ENCODE data around the gene SMURF2. TPM values are rescaled to one million over a fixed set of nuclear protein-coding genes. Genes with fewer than 3 reads are reported as not detected.

Gene SMURF2
- total RNA-seq, 1 donor, result 90.5 TPM

- Histone ChIP-seq H3K27ac (ENCODE audit: low read depth, low read length) (no peak overlapping the region), H3K4me2 (ENCODE audit: insufficient read depth, low read length) (no peak overlapping the region), H3K9me3 (ENCODE audit: low read depth, low read length) (no peaks in the 10 kb centered on the region), H3K27me3 (ENCODE audit: insufficient read depth, low read length) (no peaks in the 10 kb centered on the region), H3K36me3 (ENCODE audit: insufficient read depth, low read length) (peaks cover 78% of the 10 kb centered on the region), H3K79me2 (ENCODE audit: insufficient read depth, low read length) (peaks cover 90% of the 10 kb centered on the region), H4K20me1 (ENCODE audit: insufficient read depth, low read length) (peaks cover 17% of the 10 kb centered on the region), H3K4me3 (ENCODE audit: insufficient read depth, low read length) (no peak overlapping the region), H2AFZ (ENCODE audit: low read length) (no peak overlapping the region), H3K4me1 (ENCODE audit: insufficient read depth, low read length) (no peaks in the 10 kb centered on the region)
- no peak for DNase-seq (ENCODE audit: insufficient read length, low spot score, missing footprints)
- TF ChIP-seq CTCF (IDR thresholded peaks at IDR 0.05; ENCODE audit: extremely low read depth, low read depth, low read length), result no peak
These were observed 70.2 kb downstream of the SMURF2 start for GRCh38 chr17:64591944-64592343.

GRCh38 chr17:64585146-64585545, 77.0 kb downstream of the SMURF2 start:
- H3K4me3 ChIP-seq (ENCODE audit: insufficient read depth, low read length), result no peak overlapping the region
- H3K27ac ChIP-seq (ENCODE audit: low read depth, low read length), result no peak overlapping the region
- H3K79me2 ChIP-seq (ENCODE audit: insufficient read depth, low read length), result peaks cover 70% of the 10 kb centered on the region
- no peak overlapping the region for H2AFZ ChIP-seq (ENCODE audit: low read length)
- H3K27me3 ChIP-seq (ENCODE audit: insufficient read depth, low read length), result no peaks in the 10 kb centered on the region
- no peak for TF ChIP-seq CTCF (IDR thresholded peaks at IDR 0.05; ENCODE audit: extremely low read depth, low read depth, low read length)
- H3K4me2 ChIP-seq (ENCODE audit: insufficient read depth, low read length), result no peak overlapping the region
- H3K4me1 ChIP-seq (ENCODE audit: insufficient read depth, low read length), result peaks cover 7% of the 10 kb centered on the region
- H4K20me1 ChIP-seq (ENCODE audit: insufficient read depth, low read length), result peaks cover 17% of the 10 kb centered on the region
- H3K36me3 ChIP-seq (ENCODE audit: insufficient read depth, low read length), result peaks cover 75% of the 10 kb centered on the region
- no peaks in the 10 kb centered on the region for H3K9me3 ChIP-seq (ENCODE audit: low read depth, low read length)
- no peak for DNase-seq (ENCODE audit: insufficient read length, low spot score, missing footprints)

- peaks cover 83% of the 10 kb centered on the region for H3K36me3 ChIP-seq (ENCODE audit: insufficient read depth, low read length)
These were observed 79.1 kb downstream of the SMURF2 start for GRCh38 chr17:64583038-64583437.

More at GRCh38 chr17:64583038-64583437, 79.1 kb downstream of the SMURF2 start:
- H3K27ac ChIP-seq (ENCODE audit: low read depth, low read length), result no peak overlapping the region
- TF ChIP-seq CTCF (IDR thresholded peaks at IDR 0.05; ENCODE audit: extremely low read depth, low read depth, low read length), result no peak
- no peaks in the 10 kb centered on the region for H3K9me3 ChIP-seq (ENCODE audit: low read depth, low read length)
- H2AFZ ChIP-seq (ENCODE audit: low read length), result no peak overlapping the region
- H3K4me1 ChIP-seq (ENCODE audit: insufficient read depth, low read length), result peaks cover 7% of the 10 kb centered on the region
- no peak for DNase-seq (ENCODE audit: insufficient read length, low spot score, missing footprints)
- H3K79me2 ChIP-seq (ENCODE audit: insufficient read depth, low read length), result peaks cover 64% of the 10 kb centered on the region
- no peak overlapping the region for H3K4me3 ChIP-seq (ENCODE audit: insufficient read depth, low read length)
- H3K4me2 ChIP-seq (ENCODE audit: insufficient read depth, low read length), result no peak overlapping the region
- peaks cover 17% of the 10 kb centered on the region for H4K20me1 ChIP-seq (ENCODE audit: insufficient read depth, low read length)
- no peaks in the 10 kb centered on the region for H3K27me3 ChIP-seq (ENCODE audit: insufficient read depth, low read length)
